Prostate gland (tissue), 2 donors: ENCODE measurements around the gene POLD3.

Experiments used
- CTCF ChIP-seq, 4 experiments: fragments of 200-600 bp in 2 of 4; fragments of 450-650 bp in 2 of 4; sonication (generic) in 2 of 4; IDR thresholded peaks; 1 replicate in 3 of 4; 2 replicates in 1 of 4; pipeline ENCODE4 v1.5.1; 2016 to 2019; ENCODE audit warnings: antibody characterized with exemption in 4 of 4, mild to moderate bottlenecking in 2 of 4, moderate library complexity in 2 of 4
- POLR2A ChIP-seq: fragments of 450-650 bp; IDR thresholded peaks from one replicate; pipeline ENCODE4 v1.6.1; 2016; ENCODE audit warnings: antibody characterized with exemption, mild to moderate bottlenecking
- POLR2AphosphoS5 ChIP-seq: sonication (generic); formaldehyde crosslinking; IDR thresholded peaks from one replicate; pipeline ENCODE4 v1.6.1; 2017; ENCODE audit warnings: antibody characterized with exemption

- TF ChIP-seq CTCF (IDR thresholded peaks at IDR 0.05) (peak in 2 of 4 experiments; percentile 10 to 34), POLR2AphosphoS5 (peak; percentile 98), POLR2A (peak; percentile 42)
Measured at GRCh38 chr11:74592441-74593362, at the start of gene POLD3.
